ENCODE measurements around the gene IRF3.

IRF3 gene

DNA sequence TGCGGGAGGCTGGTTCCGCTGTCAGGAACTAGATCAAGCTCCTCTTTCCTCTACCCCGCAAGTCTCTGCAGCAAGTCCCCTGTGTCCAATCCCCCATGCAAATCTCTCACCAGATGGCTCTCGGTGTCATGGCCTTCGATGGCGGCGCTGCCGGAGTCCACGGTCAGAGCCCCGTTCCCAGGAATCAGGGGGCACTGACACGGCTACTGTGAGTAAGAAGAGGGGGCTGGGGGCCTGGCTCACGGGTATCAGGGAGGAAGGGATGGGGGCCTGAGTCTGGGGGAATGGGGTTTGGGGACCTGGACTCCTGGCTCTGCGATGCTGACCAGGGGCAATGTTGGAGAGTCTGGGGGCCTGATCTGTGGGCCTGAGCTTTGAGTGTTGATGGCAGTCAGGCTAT lies 19.7 kb downstream of the IRF3 start:
- H3K4me3 ChIP-seq (replicated peaks; ENCODE audit: low read depth, low read length) = no peak overlapping the region
- no peak for DNase-seq (ENCODE audit: low read depth)
- TF ChIP-seq, protein P1, sequence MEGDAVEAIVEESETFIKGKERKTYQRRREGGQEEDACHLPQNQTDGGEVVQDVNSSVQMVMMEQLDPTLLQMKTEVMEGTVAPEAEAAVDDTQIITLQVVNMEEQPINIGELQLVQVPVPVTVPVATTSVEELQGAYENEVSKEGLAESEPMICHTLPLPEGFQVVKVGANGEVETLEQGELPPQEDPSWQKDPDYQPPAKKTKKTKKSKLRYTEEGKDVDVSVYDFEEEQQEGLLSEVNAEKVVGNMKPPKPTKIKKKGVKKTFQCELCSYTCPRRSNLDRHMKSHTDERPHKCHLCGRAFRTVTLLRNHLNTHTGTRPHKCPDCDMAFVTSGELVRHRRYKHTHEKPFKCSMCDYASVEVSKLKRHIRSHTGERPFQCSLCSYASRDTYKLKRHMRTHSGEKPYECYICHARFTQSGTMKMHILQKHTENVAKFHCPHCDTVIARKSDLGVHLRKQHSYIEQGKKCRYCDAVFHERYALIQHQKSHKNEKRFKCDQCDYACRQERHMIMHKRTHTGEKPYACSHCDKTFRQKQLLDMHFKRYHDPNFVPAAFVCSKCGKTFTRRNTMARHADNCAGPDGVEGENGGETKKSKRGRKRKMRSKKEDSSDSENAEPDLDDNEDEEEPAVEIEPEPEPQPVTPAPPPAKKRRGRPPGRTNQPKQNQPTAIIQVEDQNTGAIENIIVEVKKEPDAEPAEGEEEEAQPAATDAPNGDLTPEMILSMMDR (IDR thresholded peaks at IDR 0.05; ENCODE audit: low read length, missing control alignments) = no peak

DNA sequence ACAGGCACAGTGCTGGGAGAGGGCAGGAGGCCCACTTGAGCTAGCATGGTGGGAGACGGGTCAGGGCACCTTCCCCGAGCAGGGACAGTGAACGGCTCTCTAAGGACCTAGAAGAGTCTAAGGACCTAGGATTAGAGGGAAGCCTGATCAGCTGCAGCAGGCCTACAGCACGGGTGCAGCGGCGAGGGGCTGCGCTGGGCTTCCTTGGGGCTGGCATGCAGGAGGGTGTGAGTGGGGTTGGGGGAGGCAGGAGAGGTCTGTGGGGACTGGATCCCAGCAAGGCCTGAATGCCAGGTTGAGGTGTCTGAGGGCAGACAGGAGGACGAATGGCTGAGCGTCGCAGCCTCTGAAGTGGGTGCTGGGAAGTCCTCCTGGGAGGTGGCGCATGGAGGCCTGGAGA lies 20.1 kb downstream of the IRF3 start:
- DNase-seq (ENCODE audit: low read depth) = no peak
- H3K4me3 ChIP-seq (replicated peaks; ENCODE audit: low read depth, low read length) = no peak overlapping the region
- TF ChIP-seq, protein P1 (IDR thresholded peaks at IDR 0.05; ENCODE audit: low read length, missing control alignments) = no peak

DNA sequence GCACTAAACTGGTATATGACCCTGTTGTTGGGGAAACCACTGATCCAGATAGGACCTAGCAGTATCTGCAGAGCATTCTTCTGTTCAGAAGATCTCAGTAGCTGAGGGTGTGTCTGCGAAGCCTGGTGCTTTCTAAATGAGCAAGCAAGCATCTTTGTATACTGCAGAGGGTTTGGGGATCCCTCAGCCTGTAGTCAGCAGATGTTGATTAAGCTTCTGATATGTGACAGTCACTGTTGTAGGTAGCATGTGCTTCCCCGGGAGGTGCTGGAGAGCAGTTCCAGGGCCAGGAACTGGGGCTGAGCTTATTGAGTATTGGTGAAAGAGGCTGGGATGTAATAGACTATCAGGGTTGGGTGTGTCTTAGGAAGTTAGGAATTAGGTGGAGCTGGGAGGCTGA lies 22.2 kb downstream of the IRF3 start:
- TF ChIP-seq, protein P1 (IDR thresholded peaks at IDR 0.05; ENCODE audit: low read length, missing control alignments) = no peak
- H3K4me3 ChIP-seq (replicated peaks; ENCODE audit: low read depth, low read length) = peak overlapping the region; percentile 20
- no peak for DNase-seq (ENCODE audit: low read depth)

DNA sequence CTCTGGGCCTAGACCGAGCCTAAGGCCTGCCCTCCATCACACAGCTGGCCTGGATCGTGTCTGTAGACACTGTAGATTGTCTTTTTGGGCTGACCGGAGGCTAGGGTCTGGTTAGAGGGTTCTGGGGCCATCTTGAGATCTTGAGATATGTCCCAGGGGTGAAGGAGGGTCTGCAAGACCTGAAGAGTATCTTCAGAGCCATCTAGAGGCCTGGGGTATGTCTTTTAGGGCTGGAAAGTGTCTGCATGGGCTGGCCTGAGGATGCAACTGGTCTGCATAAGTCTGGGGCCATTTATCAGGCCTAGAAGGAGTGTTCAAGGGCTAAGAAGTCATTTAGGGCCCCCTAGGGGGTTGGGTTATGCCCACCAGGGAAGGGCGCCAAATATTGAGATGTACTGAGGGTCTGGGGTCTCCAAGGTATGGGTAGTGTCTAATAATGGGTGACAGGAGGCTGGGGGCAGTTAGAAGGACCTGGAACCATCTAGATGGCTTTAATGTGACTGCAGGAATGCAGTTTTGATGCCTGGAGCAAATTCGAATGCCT lies 23.1 kb downstream of the IRF3 start:
- TF ChIP-seq, protein P1 (IDR thresholded peaks at IDR 0.05; ENCODE audit: low read length, missing control alignments) = no peak
- peak overlapping the region; percentile 85 for H3K4me3 ChIP-seq (replicated peaks; ENCODE audit: low read depth, low read length)
- DNase-seq (ENCODE audit: low read depth) = no peak

DNA sequence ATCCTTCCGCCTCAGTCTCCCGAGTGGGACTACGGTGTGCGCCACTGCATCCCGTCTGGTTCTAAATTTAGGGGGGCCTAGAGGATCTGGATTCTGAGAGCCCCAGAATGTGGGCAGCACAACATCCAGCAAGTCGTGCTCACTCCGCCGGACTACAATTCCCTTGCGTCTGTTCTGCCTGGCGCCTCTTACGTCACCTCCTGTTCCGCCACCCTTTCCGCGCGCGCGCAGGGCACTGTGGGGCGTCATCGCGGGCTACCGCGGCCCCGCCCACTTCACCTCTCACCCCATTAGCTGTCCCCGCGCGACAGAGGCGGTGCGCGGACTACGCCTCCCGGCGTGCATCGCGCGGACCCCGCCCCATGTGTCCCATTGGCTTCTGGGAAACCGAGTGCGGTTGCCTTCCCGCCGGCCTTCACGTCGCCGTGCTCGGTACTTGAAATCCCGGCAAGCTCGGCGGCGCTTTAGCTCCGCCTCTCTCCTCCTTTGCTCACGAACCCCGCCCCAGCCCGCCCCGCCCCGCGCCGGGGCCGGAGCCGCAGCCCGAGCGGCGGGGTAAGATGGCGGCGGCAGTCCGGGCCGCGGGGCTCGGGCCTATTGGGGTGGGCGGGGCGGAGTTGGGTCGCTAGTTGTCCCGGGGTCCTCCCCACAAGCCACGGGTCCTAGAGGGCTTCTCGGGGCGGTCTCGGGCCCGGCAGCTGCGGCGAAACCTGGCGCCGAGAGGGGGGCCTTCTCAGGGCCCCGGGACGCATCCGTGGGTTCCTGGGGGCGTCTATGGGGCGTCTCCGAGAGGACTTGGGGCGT lies 23.8 kb downstream of the IRF3 start, which contains the start of gene SCAF1:
SCAF1 (plus strand) TSS at position 522 of the 804 bp plus-strand sequence. CDS start 2,818 bp downstream, outside the sequence.
- TF ChIP-seq, protein P1 (IDR thresholded peaks at IDR 0.05; ENCODE audit: low read length, missing control alignments) = no peak
- peak within 1 kb of the TSS; percentile 85 for H3K4me3 ChIP-seq (replicated peaks; ENCODE audit: low read depth, low read length)
- DNase-seq (ENCODE audit: low read depth) = peak; percentile 100

DNA sequence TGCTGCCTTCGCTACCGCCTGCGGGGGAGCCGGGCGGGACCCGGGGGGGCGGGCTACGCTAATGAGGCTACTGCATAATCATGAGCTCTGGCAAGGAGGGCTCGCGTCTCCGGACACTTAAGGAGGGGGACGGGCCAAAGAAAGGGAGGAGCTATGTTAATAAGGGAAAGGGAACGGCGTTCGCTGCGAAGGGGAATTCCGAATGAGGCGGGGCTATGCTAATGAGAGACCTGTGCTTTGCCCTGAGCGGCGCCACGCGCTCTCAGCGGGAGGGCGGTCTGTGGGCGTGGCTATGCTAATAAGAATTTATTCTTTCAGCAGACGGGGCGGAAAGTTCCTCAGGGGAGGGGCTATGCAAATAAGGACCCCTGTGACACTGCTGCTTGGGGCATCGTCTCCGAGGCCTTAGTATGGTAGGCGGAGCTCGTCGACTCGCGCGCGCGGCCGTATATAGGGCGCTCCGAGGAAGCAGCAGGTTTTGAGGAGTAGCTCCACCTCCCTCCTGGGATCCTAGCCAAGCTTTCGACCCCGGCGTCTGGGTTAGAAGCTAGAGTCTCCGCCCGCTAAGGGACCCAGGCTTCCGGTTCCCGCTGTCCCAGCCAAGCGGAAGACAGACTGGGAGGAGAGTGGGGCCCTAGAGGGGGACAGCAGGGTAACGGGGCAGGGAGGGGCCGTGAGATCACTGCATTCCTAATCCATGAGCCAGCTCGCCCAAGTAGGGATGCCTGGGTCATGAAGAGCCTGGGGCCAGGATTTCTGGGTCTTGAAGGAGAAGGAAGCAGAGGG lies 25.4 kb downstream of the IRF3 start, which contains the start of gene RRAS:
RRAS (minus strand) TSS at position 31 of the 786 bp plus-strand sequence. CDS start 45 bp downstream, outside the sequence.
- peak within 1 kb of the TSS; percentile 87 for H3K4me3 ChIP-seq (replicated peaks; ENCODE audit: low read depth, low read length)
- peak; percentile 100 for DNase-seq (ENCODE audit: low read depth)
- TF ChIP-seq, protein P1 (IDR thresholded peaks at IDR 0.05; ENCODE audit: low read length, missing control alignments) = no peak

Measured in fibroblast of pulmonary artery (primary cell).